DMS114 treated with DMSO at 0.1 percent for 48 hours (cell line): ENCODE data around the gene CARS2.
"Not testable (repeated sequence)": the region's sequence is repeated elsewhere in the genome, so short reads cannot be mapped to it uniquely, and the experiment has no call there.

ENCODE experiments used
- DNase-seq: peaks from one replicate; lab custom pipeline; 2025; ENCODE audit not compliant: unreplicated experiment; lab: John Stamatoyannopoulos, UW

CARS2 gene

DNA sequence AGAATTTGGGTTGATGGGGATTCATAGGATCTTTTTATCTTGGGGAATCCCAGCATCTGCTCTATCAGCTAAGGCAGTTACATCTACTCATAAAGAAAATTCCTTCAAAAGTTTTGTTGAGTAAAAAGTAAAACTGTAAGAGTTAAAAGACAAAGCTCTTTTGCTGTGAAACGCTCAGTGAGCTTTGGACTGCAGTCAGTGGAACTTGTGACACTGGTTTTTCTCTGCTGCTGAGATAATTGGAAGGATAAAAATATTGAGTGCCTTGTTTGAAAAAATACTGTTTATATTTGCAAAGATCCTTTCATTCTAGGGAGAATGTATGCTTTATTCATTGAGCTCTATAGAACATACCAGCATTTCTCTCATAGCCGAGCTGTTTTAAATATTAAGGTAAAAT is 85.3 kb downstream of the CARS2 start:
- DNase-seq, result no peak

DNA sequence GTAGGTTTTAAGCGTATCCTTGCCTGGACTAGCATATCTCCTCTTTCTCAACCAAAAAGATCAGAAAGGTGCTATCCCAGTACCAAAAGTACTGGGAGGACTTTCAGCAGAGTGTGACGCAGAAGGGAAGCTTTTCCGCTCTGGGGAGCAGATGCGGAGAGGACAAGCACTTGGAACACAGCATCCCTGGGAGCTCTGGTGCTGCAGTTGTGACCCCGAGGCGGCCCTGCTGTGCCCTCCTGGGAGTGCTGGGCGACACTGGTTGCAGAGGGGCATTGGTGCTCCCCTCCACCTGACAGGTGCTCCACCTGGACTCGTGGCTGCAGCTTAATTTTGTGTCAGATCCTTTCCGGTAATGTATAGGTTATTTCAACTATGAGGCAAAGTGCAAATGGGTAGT is 87.1 kb downstream of the CARS2 start:
- DNase-seq, result no peak

DNA sequence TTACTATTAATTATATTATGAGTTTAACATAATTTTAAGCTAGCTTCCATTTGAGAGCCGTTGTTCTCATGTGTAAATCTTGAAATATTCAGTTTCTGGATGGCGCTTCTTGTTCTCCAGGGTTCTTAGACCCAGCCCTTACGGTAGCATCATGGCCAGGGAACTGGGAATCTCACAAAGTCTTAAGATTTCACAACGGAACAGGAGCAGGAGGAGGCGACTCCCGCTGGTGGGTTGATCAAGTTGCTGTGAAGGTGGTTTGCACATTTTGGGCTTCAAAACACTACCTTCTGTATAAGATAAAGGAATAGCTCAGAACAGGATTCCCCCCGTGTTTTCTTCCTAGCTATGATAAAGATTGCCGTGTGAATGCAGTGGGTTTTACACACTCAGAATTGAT is 87.7 kb downstream of the CARS2 start:
- no peak for DNase-seq

DNA sequence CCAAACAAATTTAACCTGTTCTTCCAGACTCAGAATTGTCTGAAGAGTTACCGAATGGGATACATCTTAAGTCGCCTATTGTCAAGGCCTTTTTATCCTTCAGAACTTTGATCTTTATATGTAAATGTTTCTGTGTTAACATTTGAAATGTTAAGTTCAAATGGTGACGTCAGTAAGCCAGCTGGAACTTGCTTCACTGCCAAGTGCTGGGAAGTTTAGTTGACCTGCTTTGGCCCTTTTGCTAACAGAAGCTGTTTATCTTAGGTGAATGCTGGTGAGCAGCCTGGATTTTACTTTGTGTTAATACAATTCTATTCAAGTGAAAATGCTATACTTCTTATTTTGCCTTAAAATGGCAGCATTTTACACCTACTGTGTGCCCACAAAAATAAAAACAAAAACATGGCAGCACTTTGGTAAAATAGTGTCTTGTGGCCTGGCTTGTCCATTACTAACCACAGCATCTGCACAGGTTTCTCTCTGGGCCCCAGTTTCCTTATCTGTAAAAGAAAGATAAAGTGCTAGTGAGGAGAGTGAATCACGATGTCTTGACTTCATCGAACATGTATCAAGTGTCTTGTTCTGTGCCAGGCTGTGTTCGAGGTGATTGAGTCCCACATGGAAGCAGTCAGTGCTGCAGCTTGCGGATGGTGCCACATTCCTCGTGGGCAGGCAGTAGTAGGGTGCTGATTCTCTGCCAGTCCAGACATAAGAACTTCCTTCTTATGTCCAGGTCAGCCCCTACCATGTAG is 88.4 kb downstream of the CARS2 start:
- no peak for DNase-seq

DNA sequence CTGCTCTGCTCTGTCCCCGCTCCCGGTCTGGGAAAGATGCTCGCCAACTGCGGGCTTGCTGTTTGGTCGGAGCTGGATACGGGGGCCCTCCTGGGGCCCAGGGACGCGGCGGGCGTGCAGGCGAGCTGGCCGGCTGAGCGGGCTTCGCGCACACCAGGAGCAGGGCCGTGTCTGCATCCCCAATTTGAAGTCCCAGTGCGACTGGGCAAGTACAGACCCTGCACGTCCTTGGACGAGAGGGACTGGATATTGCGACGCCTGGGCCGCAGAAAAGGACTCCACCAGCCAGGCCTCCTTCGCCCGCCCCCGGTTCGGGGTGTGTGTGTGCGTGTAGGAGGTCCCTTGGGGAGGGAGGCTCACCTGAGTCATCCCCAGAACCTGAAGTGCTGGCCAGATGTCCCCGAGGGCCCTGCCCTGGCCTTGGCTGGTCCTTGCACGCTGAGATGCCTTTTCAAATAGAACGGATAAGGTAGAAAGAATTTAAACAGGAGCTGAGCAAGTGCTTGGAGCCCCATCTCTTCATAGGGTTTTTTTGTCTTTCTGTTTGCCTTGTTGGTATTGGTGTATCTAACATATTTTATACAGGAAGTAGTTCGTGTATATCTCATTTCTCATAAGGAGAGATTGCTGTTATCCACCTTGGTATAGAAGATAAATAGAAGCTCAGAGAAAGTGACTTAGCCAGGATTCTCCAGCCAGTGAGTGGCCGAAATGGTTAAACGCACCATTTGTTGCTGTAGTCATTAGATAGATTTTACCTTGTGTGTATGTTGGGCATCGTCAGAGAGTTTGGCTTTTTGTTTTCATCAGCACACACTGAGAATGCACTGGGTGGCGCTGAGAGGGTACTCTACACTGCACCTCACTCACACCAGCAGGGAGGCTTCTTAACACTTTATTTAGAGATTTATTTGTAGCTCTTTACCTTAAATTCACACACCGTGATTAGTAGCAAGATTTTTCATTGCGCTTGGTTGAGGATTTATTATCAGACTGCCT is 89.5 kb downstream of the CARS2 start:
- DNase-seq, result peak; percentile 3

DNA sequence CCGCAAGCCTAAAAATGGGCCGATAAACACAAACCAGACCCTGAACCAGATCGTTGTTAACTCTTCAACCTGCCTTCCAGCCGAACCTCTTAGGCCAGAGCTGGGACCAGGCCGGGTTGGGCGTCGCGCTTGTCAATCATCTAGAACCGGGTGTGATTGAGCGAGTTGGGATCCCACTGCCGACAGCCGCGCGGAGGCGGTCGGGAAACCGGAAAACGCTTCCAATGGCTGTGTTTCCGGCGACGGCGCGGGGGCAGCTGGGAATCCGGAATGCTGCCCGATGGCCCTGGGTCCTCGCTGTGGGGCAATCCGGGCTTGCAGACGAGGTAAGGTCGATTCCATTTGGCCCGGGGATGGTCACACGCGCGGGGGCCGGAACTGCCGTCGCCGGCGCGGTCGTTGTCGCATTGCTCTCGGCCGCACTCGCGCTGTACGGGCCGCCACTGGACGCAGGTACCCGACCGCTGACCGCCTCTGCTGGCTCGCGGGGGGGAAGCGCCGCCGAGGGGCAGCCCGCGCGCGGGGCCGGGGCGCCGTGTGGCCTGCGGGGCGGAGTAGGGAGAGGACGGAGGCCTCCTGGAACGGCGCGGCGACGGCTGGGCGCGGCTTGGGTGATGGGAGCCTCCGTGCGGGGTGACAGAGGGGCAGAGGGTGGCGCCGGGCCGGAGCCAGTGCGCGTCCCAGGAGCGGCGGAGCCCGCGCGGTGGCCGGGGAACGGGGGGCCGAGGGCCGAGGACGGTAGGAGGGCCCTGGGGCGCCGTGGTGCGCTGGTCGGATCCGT is 90.4 kb downstream of the CARS2 start, which contains the start of gene NAXD:
TSS of gene NAXD (plus strand) at position 224 of the 781 bp plus-strand sequence. CDS start at position 281, 57 bp downstream.
- DNase-seq, result peak; percentile 84

DNA sequence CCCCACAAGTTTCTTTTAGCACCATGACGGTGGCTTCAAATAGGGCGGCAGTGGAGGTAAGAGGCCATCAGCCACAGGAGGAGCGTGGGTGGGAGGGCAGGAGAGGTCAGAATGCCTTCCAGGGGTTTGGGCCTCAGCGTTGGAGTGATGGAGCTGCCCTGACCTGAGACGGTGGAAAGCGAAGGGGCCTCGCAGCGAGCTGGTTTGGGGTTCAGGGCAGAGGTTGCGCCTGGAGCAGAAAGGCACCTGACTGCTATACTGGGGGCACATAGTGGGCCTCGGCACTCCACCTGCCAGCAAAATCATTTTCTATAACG is 91.0 kb downstream of the CARS2 start:
- no peak for DNase-seq

DNA sequence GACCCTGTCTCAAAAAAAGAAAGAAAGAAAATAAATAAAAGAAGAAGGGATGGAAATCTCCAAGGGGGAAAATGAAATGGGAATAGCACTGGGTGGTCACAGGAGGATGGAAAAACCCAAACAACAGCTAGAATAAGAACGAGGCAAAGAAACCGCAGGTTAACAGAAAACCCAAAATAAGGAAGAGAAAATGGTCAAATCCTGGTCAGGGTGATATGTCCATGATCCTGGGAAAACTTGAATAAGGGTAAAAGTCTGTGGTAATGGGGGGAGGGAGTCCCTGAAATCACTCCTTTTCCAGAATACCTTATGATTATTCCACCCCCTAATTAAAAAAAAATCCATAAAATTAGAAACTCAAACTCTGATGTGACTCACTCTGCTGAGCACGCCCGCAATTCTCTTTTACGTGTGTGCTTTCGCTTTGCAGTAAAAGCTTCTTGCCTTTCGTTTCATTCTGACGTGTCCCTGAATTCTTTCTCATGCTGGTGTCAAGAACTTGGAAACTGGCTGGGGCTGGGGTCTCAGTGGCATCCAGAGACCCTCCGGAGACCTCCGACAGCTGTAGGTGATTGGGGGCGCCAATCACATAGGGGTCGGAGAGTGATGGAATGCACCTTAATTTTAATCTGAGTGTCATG is 94.8 kb downstream of the CARS2 start:
- DNase-seq, result no peak

DNA sequence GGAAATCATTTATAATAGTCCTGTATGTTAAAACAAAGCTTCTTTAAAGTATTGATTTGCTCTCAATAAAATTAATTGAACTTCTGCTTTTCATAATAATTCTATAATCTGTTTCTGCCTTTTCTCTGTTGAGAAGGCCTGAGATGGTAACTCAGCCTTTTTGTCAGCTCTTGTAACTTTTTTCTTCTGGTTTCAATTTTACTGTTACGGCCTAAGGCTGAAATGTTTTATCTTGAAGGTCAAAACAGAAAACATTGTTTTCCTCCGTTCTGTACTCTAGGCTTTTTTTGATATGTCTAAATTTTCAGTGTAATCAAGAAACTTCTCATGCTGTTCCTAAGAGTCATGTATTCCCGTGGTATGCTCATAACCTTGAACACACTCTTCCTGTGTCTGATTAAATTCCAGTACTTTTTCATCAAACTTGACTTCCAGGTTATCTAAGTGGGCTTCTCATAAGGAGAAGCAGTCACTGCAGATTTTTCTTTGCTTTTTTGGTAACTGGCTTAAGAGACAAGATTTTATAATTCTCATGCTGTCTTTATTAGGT is 98.2 kb downstream of the CARS2 start:
- no peak for DNase-seq

DNA sequence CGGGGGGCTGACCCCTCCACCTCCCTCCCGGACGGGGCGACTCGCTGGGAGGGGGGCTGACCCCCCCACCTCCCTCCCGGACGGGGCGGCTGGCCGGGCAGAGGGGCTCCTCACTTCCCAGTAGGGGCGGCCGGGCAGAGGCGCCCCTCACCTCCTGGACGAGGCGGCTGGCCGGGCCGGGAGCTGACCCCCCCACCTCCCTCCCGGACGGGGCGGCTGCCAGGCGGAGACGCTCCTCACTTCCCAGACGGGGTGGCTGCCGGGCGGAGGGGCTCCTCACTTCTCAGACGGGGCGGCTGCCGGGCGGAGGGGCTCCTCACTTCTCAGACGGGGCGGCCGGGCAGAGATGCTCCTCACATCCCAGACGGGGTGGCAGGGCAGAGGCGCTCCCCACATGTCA is 99.6 kb downstream of the CARS2 start:
- DNase-seq, result not testable (repeated sequence)

DNA sequence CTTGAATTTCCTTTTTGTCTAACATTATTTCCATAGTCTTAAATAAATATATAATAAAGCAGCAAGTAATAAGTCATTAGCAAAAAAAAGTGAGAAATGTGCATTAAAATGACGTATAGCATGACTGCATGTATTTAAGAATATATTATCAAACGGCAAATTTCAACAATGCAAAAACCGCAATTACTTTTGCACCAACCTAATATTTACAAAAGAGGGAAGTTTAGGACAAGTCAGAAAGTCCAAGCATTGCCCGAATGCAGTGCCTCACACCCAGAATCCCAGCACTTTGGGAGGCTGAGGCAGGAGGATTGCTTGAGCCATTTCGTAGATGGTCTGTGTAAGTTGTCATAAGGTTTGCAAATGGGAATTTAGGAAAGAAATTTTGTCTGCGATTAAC is 100.8 kb downstream of the CARS2 start:
- DNase-seq, result no peak

DNA sequence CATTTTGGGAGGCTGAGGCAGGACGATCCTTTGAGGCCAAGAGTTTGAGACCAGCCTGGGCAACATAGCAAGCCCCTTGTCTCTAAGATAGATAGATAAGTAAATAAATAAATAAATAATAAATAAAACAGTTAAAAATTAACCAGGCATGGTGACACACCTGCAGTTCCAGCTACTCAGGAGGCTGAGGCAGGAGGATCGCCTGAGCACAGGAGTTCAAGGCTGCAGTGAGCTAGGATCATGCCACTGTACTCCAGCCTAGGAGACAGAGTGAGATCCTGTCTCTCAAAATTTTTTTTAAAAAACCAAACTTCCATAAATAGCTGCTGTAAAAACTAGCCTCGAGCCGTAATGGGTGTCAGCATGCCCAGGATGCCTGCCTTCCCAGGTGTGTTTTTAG is 104.9 kb downstream of the CARS2 start:
- no peak for DNase-seq

DNA sequence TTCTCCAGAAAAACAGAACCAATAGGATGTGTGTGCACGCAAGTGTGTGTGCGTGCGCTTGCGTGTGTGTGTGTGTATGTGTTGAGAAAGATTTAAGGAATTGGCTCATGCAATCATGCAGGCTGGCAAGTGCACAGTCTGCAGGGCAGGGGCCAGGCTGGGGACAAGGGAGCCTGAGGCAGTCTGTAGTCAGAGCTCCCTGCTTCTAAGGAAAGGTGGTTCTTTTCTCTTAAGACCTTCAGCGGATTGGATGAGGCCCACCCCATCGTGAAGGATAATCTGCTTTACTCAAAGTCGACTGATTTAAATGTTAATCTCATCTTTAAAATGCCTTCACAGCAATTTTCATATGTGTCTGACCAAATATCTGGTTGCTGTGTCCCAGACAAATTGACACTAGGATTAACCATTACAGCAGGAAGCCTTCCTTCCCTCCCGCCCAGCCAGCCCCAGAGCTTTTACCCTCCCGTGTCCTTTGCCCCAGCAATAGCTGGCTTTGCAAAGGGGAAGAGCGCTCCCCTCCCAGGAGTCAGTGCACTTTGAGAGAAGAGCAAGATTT is 105.6 kb downstream of the CARS2 start:
- DNase-seq, result no peak

DNA sequence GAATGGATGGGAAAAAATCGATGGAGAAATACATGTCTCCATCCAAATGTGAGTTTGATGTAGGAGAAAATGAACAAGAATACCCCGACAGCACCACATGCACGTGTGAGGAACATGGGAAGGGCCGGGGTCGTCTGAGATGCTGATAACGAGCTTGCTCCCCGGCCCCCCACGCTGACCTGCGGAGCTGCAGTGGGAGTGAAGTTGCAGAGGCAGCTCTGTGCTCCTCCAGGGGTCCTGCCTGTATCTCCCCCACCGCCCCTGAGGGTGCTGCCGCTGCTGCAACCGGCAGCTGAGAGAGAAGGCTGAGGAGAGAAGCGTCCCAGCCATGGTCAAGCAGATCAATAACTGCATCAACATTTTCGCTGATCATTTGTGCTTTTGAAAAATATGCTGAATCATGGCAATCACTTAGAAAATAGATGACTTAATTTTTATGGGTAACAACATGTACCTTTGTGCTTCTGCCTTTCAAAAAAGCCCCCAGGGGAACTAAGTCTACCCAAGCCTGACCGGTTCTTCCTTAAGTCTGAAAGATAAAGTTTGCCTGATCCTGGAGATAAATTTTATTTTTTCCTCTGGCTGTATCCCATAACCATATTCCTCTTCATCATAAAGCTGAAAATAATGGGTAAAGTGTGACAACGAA is 108.8 kb downstream of the CARS2 start:
- DNase-seq, result no peak

DNA sequence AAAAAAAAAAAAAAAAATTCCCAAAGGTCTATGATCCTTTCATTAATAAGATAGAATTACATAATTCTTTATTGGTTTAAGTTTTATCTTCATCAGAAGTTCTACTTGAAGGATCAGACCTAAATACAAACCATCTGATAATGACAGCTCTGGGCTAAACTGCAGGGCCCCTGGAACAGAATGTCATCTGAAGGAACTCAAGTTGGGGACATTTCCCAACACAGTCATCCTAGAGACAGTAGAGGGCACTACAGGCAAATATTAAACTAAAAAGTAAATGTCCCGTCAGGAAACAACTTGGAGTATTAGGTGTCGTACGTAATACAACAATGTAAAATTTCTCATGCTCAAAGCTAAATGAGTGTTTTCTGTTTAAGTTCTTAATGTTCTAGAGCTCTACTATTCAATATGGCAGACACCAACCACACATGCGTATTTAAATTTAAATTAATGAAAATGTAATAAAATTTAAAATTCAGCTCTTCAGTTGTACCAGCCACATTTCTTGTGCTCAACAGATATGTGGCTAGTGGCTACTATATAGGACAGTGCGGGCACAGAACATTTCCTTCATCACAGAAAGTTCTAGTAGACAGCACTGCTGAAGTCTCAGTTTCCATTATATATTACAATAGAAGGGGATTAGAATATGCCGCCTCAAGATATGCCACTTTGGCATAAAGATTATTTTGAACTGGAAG is 112.3 kb downstream of the CARS2 start:
- DNase-seq, result peak; percentile 3

DNA sequence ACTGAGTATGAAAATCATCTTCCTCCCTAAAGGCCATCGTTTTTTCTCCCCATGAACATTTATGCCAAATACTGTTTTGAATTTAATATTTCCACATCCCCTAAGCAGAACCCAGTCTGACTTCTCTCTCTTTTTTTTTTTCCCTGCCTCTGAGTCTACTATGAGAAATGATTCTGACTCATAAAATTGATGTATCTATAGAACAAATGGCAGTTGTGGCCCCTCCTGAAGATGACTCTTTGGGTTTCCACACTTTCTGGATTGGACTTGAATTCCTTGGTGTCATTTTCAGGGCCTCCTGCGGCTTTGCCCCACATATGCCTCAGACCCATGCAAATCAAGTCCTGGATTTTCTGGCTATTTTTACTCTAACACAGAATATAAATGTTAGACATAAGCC is 113.3 kb downstream of the CARS2 start:
- DNase-seq, result no peak
